Naive thymus-derived CD4-positive, alpha-beta T cell (primary cell): ENCODE measurements around the gene HOMER2. TPM values are rescaled to one million over a fixed set of nuclear protein-coding genes. Genes with fewer than 3 reads are reported as not detected.
"Not testable (repeated sequence)": the region's sequence is repeated elsewhere in the genome, so short reads cannot be mapped to it uniquely, and the experiment has no call there.

ENCODE experiments used
- ATAC-seq: fragments of 150-1000 bp; cut with Tn5 transposase; 2 replicates; pipeline ENCODE4 v1.10.0; 2021; ENCODE audit warnings: mild to moderate bottlenecking, moderate library complexity
- CTCF ChIA-PET: fragments of 350-600 bp; sonication (Branson Sonifier 250); formaldehyde crosslinking; loops from one replicate; lab custom pipeline; 2021; ENCODE audit warnings: antibody characterized with exemption; lab: Charles Lee
- POLR2A ChIA-PET: fragments of 350-600 bp; sonication (Branson Sonifier 250); formaldehyde crosslinking; loops from one replicate; lab custom pipeline; 2021; ENCODE audit warnings: antibody characterized with exemption, inconsistent platforms; lab: Charles Lee
- DNase-seq, 9 donors: peaks; one replicate each; pipeline versions ENCODE4 v3.0.0 to v3.0.0-alpha.2; 2020 to 2022; ENCODE audit warnings: mixed read lengths in 1 of 9
- H3K27ac ChIP-seq: one replicate; pipeline ENCODE4 v1.7.0; 2013; ENCODE audit warnings: mild to moderate bottlenecking, low read depth, low read length, moderate library complexity
- H3K27me3 ChIP-seq, 2 donors: one replicate each; pipeline ENCODE4 v1.7.0; 2013; ENCODE audit warnings: low read length in 2 of 2, mild to moderate bottlenecking in 2 of 2, moderate library complexity in 2 of 2; ENCODE audit not compliant: control insufficient read depth in 2 of 2, insufficient read depth in 2 of 2
- H3K36me3 ChIP-seq, 3 experiments: 1 replicate in 2 of 3; 2 replicates in 1 of 3; pipeline ENCODE4 v1.7.0; 2013; ENCODE audit warnings: low read length in 3 of 3, mild to moderate bottlenecking in 3 of 3, moderate library complexity in 1 of 3; ENCODE audit not compliant: insufficient read depth in 3 of 3, control insufficient read depth in 2 of 3
- H3K4me1 ChIP-seq, 2 donors: one replicate each; pipeline ENCODE4 v1.7.0; 2013; ENCODE audit warnings: low read length in 2 of 2, mild to moderate bottlenecking in 2 of 2, moderate library complexity in 1 of 2; ENCODE audit not compliant: control insufficient read depth in 2 of 2, insufficient read depth in 2 of 2
- H3K4me3 ChIP-seq: 2 replicates; pipeline ENCODE4 v1.7.0; 2013; ENCODE audit warnings: mild to moderate bottlenecking, low read length
- H3K9me3 ChIP-seq, 3 experiments: 1 replicate in 2 of 3; 2 replicates in 1 of 3; pipeline ENCODE4 v1.7.0; 2013; ENCODE audit warnings: low read length in 3 of 3; ENCODE audit not compliant: control insufficient read depth in 2 of 3
- H3K27ac Mint-ChIP-seq, 9 donors: one replicate each; pipeline ENCODE4 v1.8.0; 2020 to 2022; ENCODE audit warnings: mixed read lengths in 9 of 9, mild to moderate bottlenecking in 8 of 9, moderate library complexity in 5 of 9, inconsistent platforms in 2 of 9
- H3K27me3 Mint-ChIP-seq, 5 donors: one replicate each; pipeline ENCODE4 v1.8.0; 2021 to 2022; ENCODE audit warnings: mixed read lengths in 5 of 5, mild to moderate bottlenecking in 1 of 5
- H3K36me3 Mint-ChIP-seq, 5 donors: one replicate each; pipeline ENCODE4 v1.8.0; 2020 to 2022; ENCODE audit warnings: mixed read lengths in 5 of 5, mild to moderate bottlenecking in 3 of 5, inconsistent platforms in 1 of 5
- H3K4me1 Mint-ChIP-seq, 7 donors: one replicate each; pipeline ENCODE4 v1.8.0; 2020 to 2022; ENCODE audit warnings: mixed read lengths in 7 of 7, mild to moderate bottlenecking in 3 of 7, inconsistent platforms in 1 of 7
- H3K4me3 Mint-ChIP-seq, 10 donors: one replicate each; pipeline ENCODE4 v1.8.0; 2020 to 2022; ENCODE audit warnings: mild to moderate bottlenecking in 10 of 10, mixed read lengths in 10 of 10, moderate library complexity in 6 of 10, inconsistent platforms in 2 of 10
- H3K9me3 Mint-ChIP-seq, 11 donors: one replicate each; pipeline ENCODE4 v1.8.0; 2020 to 2022; ENCODE audit warnings: mixed read lengths in 11 of 11, mild to moderate bottlenecking in 4 of 11, inconsistent platforms in 1 of 11, moderate library complexity in 1 of 11
- intact Hi-C, 2 donors: fragments of 100-400 bp; cut with micrococcal nuclease; formaldehyde crosslinking; loops; one replicate each; pipeline ENCODE4 v1.15.1; 2023
- polyA plus RNA-seq, 2 donors: library from polyadenylated mRNA; unstranded; fragments of 300-500 nt; fragmentation: Illumina TruSeq; gene quantifications; one replicate each; pipeline ENCODE4 v1.2.3, GENCODE V29; 2021
- total RNA-seq, 6 experiments: library from RNA in 5 of 6; stranded (reverse) in 5 of 6; gene quantifications; 1 replicate in 5 of 6; 2 replicates in 1 of 6; pipeline ENCODE4 v1.2.3 and lab custom pipeline; 2021 to 2026

HOMER2 gene
- total and polyA plus RNA-seq, 7 experiments from 2014 or later, result 3.8 to 29.1 (median 4.8) TPM

- Histone ChIP-seq H3K4me1 (no peaks in the 10 kb centered on the region), H3K36me3 (peaks cover 30 to 65% (median 34%) of the 10 kb centered on the region in 3 experiments), H3K9me3 (no peaks in the 10 kb centered on the region), H3K27me3 (no peaks in the 10 kb centered on the region), H3K27ac (no peak overlapping the region), H3K4me3 (no peak overlapping the region)
- Mint-ChIP-seq H3K27me3 (no peaks in the 10 kb centered on the region), H3K4me1 (peaks cover 2 to 13% (median 4%) of the 10 kb centered on the region in 7 donors), H3K4me3 (no peak overlapping the region), H3K9me3 (no peaks in the 10 kb centered on the region), H3K27ac (no peak overlapping the region), H3K36me3 (peaks cover 12 to 53% (median 41%) of the 10 kb centered on the region in 5 donors)
- CTCF ChIA-PET, result no interaction called here
- intact Hi-C loops, result no loop called here
- ATAC-seq, result no peak
- POLR2A ChIA-PET, result no interaction called here
- no peak for DNase-seq
These were observed 129.5 kb downstream of the HOMER2 start for GRCh38 chr15:82823049-82823448.

DNA sequence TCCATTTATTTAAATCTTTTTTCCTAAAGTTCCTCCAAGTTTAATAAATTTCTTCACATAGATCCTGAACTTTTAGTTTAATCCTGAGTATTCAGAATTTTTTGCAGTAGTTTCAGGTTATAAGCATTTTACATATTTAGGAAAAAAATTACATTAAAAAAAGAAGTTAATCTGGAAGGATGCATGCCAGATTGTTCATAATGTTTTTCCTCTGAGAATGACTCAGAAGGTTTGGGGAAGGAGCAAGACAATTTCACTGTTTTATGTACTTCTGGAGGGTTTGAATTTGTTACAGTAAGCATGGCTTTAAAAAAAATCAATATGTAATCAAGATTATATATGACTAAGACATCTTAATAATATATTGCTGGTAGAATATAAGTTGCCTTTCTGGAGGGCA is 130.7 kb downstream of the HOMER2 start:
- POLR2A ChIA-PET, H3K4me1 ChIP-seq, ATAC-seq, DNase-seq, intact Hi-C loops, H3K27me3 Mint-ChIP-seq, CTCF ChIA-PET, H3K27me3 ChIP-seq, H3K27ac ChIP-seq, H3K4me3 ChIP-seq, H3K27ac Mint-ChIP-seq, H3K9me3 Mint-ChIP-seq, H3K9me3 ChIP-seq, H3K4me3 Mint-ChIP-seq: not testable (repeated sequence)
- H3K4me1 Mint-ChIP-seq, result peaks cover 5 to 17% (median 9%) of the 10 kb centered on the region in 7 donors
- H3K36me3 Mint-ChIP-seq, result peaks cover 14 to 53% (median 41%) of the 10 kb centered on the region in 5 donors
- peaks cover 28 to 64% (median 29%) of the 10 kb centered on the region in 3 experiments for H3K36me3 ChIP-seq

GRCh38 chr15:82821396-82821795 is 131.1 kb downstream of the HOMER2 start:
- H3K27me3 ChIP-seq, H3K4me1 ChIP-seq, intact Hi-C loops, H3K27me3 Mint-ChIP-seq, H3K4me3 Mint-ChIP-seq, POLR2A ChIA-PET, H3K4me3 ChIP-seq, DNase-seq, H3K27ac ChIP-seq, H3K9me3 ChIP-seq, H3K9me3 Mint-ChIP-seq, ATAC-seq, CTCF ChIA-PET: not testable (repeated sequence)
- Mint-ChIP-seq H3K4me1 (peaks cover 6 to 21% (median 14%) of the 10 kb centered on the region in 7 donors), H3K36me3 (peaks cover 16 to 53% (median 41%) of the 10 kb centered on the region in 5 donors), H3K27ac (peak overlapping the region in 3 of 9 donors; percentile 19 to 83 (median 58))
- H3K36me3 ChIP-seq, result peaks cover 29 to 65% (median 29%) of the 10 kb centered on the region in 3 experiments

- no peaks in the 10 kb centered on the region for H3K9me3 ChIP-seq
- no peak overlapping the region for H3K4me3 Mint-ChIP-seq
- ATAC-seq (no peak), DNase-seq (no peak)
- peaks cover 20 to 56% (median 39%) of the 10 kb centered on the region in 5 donors for H3K36me3 Mint-ChIP-seq
- no peak overlapping the region for H3K27ac Mint-ChIP-seq
- H3K4me3 ChIP-seq, result no peak overlapping the region
- H3K4me1 ChIP-seq, result no peaks in the 10 kb centered on the region
- no peak overlapping the region for H3K27ac ChIP-seq
- intact Hi-C loops, result no loop called here
- H3K4me1 Mint-ChIP-seq, result peaks cover 10 to 30% (median 21%) of the 10 kb centered on the region in 7 donors
- no peaks in the 10 kb centered on the region for H3K9me3 Mint-ChIP-seq
- H3K27me3 ChIP-seq, result no peaks in the 10 kb centered on the region
- H3K27me3 Mint-ChIP-seq, result no peaks in the 10 kb centered on the region
- CTCF ChIA-PET, result no interaction called here
- peaks cover 33 to 64% (median 36%) of the 10 kb centered on the region in 3 experiments for H3K36me3 ChIP-seq
- POLR2A ChIA-PET, result no interaction called here
These were observed 132.4 kb downstream of the HOMER2 start for GRCh38 chr15:82820128-82820527.

GRCh38 chr15:82812994-82813393 is 139.5 kb downstream of the HOMER2 start:
- Mint-ChIP-seq H3K27ac (peak overlapping the region; percentile 33 to 100 (median 94)), H3K9me3 (no peaks in the 10 kb centered on the region), H3K36me3 (peaks cover 15 to 45% (median 30%) of the 10 kb centered on the region in 5 donors), H3K27me3 (no peaks in the 10 kb centered on the region), H3K4me3 (peak overlapping the region in 9 of 10 donors; percentile 41 to 99 (median 90)), H3K4me1 (peaks cover 32 to 65% (median 52%) of the 10 kb centered on the region in 7 donors)
- ATAC-seq, result no peak
- Histone ChIP-seq H3K36me3 (peaks cover 18 to 44% (median 29%) of the 10 kb centered on the region in 3 experiments), H3K27ac (peak overlapping the region; percentile 100), H3K4me3 (no peak overlapping the region), H3K9me3 (no peaks in the 10 kb centered on the region), H3K4me1 (peaks cover 8 to 22% of the 10 kb centered on the region in 2 donors), H3K27me3 (no peaks in the 10 kb centered on the region)
- intact Hi-C loops, result loop anchor here (5.0 to 10.0 kb wide), 2 partner anchors 766 to 1518 kb away; partner anchors contain the start of gene MEX3B (in 1 of the 2)
- ChIA-PET CTCF (interaction anchor here (0.6 kb wide), 1 partner anchor 191 kb away, joined by 4 read pairs; no protein-coding TSS in a partner anchor), POLR2A (interaction anchor here (0.9 to 5.2 kb wide), 4 partner anchors 11 to 132 kb away, joined by 3 to 24 read pairs (median 4); no protein-coding TSS in a partner anchor)
- DNase-seq, result no peak

- H3K27ac Mint-ChIP-seq, result peak overlapping the region; percentile 92 to 100 (median 97)
- H3K9me3 ChIP-seq, result no peaks in the 10 kb centered on the region
- peaks cover 8 to 22% of the 10 kb centered on the region in 2 donors for H3K4me1 ChIP-seq
- ChIA-PET POLR2A (interaction anchor here (0.9 to 5.2 kb wide), 7 partner anchors 34 to 271 kb away, joined by 3 to 34 read pairs (median 10); partner anchors contain the start of genes C15orf40, RAMAC and RPS17), CTCF (no interaction called here)
- DNase-seq (peak in 8 of 9 donors; percentile 32 to 86 (median 73)), ATAC-seq (peak; percentile 28)
- no peaks in the 10 kb centered on the region for H3K27me3 ChIP-seq
- peaks cover 26 to 54% (median 42%) of the 10 kb centered on the region in 7 donors for H3K4me1 Mint-ChIP-seq
- H3K9me3 Mint-ChIP-seq, result no peaks in the 10 kb centered on the region
- H3K4me3 Mint-ChIP-seq, result peak overlapping the region; percentile 89 to 99 (median 95)
- peaks cover 6 to 26% (median 14%) of the 10 kb centered on the region in 3 experiments for H3K36me3 ChIP-seq
- H3K4me3 ChIP-seq, result peak overlapping the region; percentile 73
- intact Hi-C loops, result loop anchor here (1.0 to 10.0 kb wide), 6 partner anchors 18 to 1516 kb away; partner anchors contain the start of genes BTBD1 (in 2 of the 2) and MEX3B (in 1 of the 2)
- H3K27ac ChIP-seq, result peak overlapping the region; percentile 100
- H3K27me3 Mint-ChIP-seq, result peaks cover 0 to 10% (median 0%) of the 10 kb centered on the region in 5 donors
- peaks cover 10 to 32% (median 21%) of the 10 kb centered on the region in 5 donors for H3K36me3 Mint-ChIP-seq
These were observed 141.6 kb downstream of the HOMER2 start for GRCh38 chr15:82810890-82811426.
